HG03342 (cell line): Measurements from ENCODE around the gene CSRNP3.
"Not testable (repeated sequence)": the region's sequence is repeated elsewhere in the genome, so short reads cannot be mapped to it uniquely, and the experiment has no call there.

ENCODE experiments used
- ATAC-seq: cut with Tn5 transposase; IDR thresholded peaks from one replicate; pipeline ENCODE4 v1.9.1; 2021; ENCODE audit warnings: mild to moderate bottlenecking, moderate library complexity; ENCODE audit not compliant: unreplicated experiment

Gene CSRNP3

GRCh38 chr2:165584126-165584654, 114.7 kb downstream of the CSRNP3 start:
- ATAC-seq, result no peak

GRCh38 chr2:165586019-165586418, 116.5 kb downstream of the CSRNP3 start:
- ATAC-seq, result no peak

DNA sequence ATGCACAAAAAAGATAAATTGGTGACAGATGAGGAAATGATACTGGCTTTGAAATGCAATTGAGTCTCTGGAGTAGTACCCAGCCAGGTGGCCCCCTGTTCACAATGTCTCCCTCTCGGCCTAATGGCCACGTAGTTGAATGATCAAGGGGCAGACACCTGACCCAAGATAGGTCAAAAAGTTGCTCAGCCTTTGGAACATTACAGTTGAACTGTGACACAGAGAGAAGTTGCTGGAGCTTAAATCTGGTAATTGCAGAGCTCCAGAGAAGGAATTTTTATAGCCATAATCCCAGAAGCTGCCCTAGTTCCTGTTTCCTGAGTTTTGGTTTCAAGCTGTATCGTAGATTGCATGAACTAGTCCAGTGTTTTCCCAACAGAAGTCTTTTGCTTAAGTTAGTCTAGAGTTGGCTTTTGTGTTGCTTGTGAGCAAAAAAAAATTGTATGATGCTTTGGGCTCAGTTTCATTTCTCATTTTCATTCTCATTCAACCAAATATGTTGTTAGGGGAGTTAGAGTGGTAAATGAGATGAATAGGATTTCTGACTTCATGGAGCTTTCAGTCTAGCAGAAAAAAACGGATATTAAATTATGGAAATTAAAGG, 117.9 kb downstream of the CSRNP3 start:
- peak; percentile 65 for ATAC-seq

- ATAC-seq, result not testable (repeated sequence)
Observed at GRCh38 chr2:165590999-165591398, 121.5 kb downstream of the CSRNP3 start.

DNA sequence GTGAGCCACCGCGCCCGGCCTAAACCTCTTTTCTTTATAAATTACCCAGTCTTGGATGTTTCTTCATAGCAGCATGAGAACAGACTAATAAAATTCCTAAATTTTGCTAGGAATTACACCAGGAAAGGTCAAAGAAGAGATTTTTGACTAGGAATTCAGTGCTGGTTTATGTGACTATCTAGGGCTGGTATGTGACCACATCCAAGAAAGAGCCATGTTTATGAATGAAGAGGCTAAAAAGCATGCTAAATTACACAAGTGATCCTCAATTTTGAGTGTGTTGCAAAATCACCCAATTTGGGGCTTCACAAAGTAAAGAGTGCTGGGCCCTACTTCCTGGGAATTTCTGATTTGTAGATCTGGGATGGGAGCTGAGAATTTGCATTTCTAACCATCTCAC, 123.6 kb downstream of the CSRNP3 start:
- ATAC-seq, result no peak

DNA sequence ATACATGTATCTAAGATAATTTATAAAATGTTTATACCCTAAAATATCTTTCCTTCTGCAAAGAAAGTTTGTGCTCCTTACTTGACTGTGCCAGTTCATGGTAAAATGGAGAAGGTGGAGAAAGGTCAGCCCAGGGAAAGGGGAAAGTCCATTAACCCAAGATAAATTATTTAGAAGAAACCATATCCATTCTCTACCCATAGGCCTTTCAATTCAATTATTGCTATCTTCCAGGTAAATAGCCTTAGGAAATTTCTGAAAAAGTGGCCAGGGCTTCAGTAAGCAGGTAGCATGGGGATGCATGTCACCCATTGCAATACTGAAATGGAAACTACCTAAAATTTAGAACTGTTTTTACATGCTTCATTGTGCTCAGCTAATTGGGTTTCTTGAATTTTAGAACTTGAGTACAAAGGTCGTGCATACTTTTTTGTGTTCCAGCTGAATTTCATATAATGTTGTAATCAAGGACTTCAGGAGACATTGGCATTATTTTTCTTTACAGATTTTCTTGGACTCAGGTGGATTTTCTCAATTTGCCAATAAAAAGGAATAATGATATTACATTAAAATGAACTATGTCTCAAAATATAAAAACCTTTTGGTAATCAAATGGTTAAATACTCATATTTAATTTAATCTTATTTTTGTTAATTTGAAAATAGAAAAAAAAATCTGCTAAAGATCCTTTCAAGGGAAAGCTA, 124.9 kb downstream of the CSRNP3 start:
- ATAC-seq, result no peak

- ATAC-seq, result peak; percentile 88
Observed at GRCh38 chr2:165594935-165595255, 125.4 kb downstream of the CSRNP3 start.

DNA sequence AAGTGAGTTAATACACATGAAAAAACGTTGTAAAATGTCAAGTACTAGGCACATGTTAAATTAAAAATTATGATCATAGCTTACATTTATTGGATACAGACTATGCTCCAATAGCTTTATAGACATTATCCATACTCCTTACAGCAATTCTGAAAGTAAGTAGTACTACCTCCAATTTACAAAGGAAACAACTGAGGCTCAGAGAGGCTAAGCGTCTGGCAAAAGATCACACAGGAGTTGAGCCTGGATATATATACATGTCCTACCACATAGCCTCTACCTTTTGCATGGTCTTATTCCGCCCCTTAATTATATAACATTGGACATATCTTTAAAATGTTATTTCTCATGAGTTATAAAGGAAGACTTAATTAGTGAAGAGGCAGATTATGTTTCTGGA, 127.3 kb downstream of the CSRNP3 start:
- ATAC-seq, result no peak

DNA sequence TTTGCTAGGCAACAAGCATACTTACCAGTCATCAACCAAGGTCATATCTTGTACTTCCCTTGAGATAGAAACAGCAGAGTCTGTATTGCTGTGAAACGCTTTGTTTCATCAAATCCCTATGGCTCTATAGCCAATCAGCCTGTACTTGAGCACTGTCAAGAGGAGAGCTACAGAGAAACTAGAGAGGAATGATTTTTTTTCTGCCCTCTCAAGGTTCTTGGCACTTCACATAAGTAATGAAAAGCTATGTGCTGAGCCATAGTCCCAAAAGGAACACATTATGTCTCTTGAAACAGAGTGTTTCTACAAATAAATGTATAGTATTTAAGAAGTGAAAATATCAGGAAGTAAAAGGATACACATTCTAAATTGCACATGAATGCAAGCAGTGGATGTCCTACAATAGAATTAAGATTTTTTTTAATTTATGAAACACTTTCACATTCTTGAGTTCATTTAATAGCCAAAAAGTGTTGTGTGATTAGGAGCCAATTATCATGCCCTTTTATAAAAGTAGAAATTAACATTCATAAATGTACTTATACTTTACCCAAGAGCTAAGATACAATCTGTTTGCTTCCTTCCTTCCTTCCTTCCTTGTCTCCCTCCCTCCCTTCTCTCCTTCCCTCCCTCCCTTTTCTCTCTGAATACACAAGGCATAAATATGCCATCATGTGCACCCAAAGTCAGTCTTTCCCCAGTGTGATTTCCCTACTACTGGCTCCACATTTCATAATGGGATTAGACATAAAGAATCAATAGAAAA, 131.8 kb downstream of the CSRNP3 start:
- ATAC-seq, result no peak

- ATAC-seq, result no peak
Observed at GRCh38 chr2:165601928-165602521, 132.5 kb downstream of the CSRNP3 start.

GRCh38 chr2:165609672-165610071, 140.2 kb downstream of the CSRNP3 start:
- ATAC-seq, result no peak

DNA sequence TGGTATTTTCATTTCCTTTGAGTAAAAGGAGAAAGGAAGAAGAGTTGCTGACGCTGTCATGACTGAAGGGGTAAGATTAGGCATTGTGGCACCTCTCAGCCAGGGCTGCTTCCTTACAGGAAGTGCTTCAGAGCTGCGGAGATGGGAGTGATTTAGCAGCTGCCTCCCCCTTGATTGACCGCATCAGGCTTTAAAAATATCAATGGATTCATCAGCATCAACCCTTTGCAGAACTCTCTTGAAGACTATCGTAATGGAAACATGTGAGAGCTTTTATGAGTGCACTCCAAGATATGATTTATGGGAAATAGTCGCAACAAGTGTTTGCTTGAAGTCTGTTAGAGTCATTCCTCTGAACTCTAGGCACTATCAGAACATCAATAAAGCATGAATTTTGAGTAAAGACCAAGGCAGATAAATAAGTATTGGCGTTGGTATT, 141.1 kb downstream of the CSRNP3 start:
- ATAC-seq, result no peak

DNA sequence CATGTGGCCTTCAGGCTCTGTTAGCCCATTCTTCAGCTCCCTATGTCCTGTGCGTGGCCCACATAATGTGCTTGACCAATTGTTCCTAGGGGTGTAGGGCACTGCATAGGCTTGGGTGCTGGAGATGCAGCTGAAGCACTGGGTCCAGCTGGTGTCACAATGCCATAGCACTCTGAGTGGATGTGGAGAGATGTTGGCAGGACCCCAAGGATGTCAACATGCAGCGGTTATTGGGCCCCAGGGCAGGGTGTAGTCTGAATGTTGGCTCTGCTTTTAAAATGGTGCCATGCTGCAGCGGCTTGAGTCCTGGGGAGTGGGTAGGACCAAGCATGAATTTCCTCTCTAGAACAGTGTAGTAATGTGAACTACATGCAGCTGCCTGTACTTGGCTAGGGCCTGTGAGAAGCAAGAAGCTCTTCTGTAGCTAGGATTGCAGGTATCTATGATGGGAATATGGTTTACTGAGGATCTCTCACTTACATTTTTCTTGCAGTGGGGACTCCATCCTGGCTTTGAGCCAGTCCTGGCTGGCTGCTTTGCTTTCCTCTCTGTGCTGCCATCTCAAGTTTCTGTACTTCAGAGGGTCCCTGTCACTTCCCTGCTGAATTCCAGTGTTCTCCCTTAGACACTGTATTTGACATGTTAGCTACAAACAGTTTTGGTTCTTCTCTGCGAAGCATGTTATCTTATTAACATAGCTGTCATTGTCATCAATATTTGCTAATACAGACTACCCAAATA, 148.4 kb downstream of the CSRNP3 start:
- no peak for ATAC-seq

DNA sequence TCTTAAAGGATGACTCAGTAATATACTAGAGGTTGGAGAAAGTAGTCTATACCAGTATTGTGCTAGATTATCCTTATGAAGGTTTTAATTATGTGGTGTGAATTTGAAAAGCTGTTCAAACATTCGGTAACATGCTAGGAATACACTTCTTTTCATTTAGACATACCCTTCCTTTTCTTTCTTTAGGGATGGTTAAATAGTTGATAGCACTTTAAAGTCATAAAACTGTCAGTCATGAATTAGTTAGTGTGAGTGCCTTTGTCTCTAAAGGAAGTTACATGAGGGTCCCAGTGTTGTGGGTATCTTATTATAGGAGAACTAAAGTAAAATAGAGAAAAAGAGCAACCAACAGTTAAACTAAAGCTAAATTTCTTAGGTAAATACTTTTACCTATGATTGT, 149.3 kb downstream of the CSRNP3 start:
- ATAC-seq, result no peak

- ATAC-seq, result no peak
Observed at GRCh38 chr2:165621086-165621560, 151.6 kb downstream of the CSRNP3 start.

- ATAC-seq, result no peak
Observed at GRCh38 chr2:165623161-165623560, 153.7 kb downstream of the CSRNP3 start.

DNA sequence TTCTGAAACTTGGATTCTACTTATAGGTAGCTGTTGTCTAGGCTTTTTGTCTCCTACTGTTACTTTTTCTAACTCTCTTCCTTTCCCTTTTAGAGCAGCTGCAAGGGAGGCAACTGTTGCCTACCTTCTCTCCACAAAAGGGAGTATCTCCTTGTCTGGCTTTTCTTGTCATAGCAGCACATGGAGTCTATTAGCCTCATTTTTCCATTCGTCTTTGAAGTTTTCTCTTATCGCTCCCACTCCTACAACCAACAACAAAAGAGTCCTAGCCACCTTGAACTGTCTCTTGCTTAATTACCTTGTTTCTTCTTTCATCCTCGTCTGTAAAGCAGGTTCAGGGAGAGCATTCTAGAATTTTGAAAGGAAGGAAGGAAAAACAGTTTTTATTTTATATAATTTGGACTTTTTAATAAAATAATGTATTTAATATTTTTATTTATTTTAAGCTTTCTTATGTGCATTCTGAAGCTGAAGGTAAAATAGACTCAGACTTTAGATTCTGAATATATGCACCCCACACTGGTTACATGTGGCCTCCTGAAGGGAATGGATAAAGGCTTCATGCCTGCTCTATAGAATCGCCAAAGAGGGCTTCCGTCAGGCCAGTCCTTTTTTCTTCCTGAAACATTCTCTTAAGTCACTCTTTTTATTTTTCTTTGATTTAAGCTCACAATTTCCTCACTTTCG, 154.4 kb downstream of the CSRNP3 start:
- ATAC-seq, result no peak

GRCh38 chr2:165624470-165624800, 154.9 kb downstream of the CSRNP3 start:
- ATAC-seq, result no peak

DNA sequence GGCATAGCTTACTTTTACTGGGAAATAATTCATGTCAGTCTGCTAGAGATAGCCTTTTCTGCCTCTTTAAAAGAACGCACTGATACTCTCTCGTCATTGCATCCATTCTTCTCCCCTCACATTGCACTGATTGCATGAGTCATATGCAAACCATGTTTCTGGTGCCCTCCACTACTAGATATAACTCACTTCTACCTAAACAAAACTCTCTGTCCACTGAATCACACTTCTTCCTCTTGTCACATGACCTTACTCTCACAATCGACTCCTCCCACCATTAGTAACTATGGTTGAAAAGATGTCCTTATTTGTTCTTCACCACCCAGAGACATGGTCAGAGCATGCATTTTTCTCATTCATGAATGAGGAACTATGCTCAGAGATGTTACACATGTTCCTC, 158.0 kb downstream of the CSRNP3 start:
- ATAC-seq, result no peak

GRCh38 chr2:165629776-165630175, 160.3 kb downstream of the CSRNP3 start:
- no peak for ATAC-seq
